ENCODE data around the gene PDE4D.

DNA sequence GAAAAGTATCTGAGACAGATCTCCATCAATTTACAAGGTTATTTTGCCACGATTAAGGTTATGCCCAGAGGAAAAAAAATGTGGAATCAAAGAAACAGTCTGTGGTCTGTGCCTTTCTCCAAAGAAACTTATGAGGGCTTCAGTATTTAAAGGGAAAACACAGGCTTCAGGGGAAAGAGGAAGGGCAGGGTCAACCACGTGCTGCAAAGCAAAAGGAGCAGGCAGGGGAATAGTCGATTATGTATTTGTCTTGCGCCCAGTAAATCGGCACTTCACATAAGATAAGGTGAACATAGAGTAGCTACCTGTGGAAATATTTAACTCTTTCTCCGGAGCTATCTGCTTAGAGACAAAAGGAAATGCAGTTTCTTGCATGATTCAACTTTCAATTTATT is 967.0 kb downstream of the PDE4D start:
- TF ChIP-seq, protein P1, sequence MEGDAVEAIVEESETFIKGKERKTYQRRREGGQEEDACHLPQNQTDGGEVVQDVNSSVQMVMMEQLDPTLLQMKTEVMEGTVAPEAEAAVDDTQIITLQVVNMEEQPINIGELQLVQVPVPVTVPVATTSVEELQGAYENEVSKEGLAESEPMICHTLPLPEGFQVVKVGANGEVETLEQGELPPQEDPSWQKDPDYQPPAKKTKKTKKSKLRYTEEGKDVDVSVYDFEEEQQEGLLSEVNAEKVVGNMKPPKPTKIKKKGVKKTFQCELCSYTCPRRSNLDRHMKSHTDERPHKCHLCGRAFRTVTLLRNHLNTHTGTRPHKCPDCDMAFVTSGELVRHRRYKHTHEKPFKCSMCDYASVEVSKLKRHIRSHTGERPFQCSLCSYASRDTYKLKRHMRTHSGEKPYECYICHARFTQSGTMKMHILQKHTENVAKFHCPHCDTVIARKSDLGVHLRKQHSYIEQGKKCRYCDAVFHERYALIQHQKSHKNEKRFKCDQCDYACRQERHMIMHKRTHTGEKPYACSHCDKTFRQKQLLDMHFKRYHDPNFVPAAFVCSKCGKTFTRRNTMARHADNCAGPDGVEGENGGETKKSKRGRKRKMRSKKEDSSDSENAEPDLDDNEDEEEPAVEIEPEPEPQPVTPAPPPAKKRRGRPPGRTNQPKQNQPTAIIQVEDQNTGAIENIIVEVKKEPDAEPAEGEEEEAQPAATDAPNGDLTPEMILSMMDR (optimal IDR thresholded peaks at IDR 0.05 in 1 of 3, IDR thresholded peaks at IDR 0.05 in 1 of 3, conservative IDR thresholded peaks at IDR 0.05 in 1 of 3; ENCODE audit: extremely low read depth in 1 of 3, insufficient read depth in 2 of 3, low read length in 3 of 3) = no peak
- no peak for TF ChIP-seq EZH2 (IDR thresholded peaks at IDR 0.05; ENCODE audit: low read length)
